OCI-LY3 (cell line): Measurements from ENCODE around the gene PIP4K2C.

Experiments used
- CTCF ChIP-seq: fragments of 200-600, 300-600 bp; sonication (generic); IDR thresholded peaks from 2 replicates; pipeline ENCODE4 v1.5.1; 2014; ENCODE audit warnings: antibody characterized with exemption, low read length, low read depth
- EZH2phosphoT487 ChIP-seq: fragments of 200-600 bp; shearing (Covaris generic); IDR thresholded peaks from 2 replicates; pipeline ENCODE4 v1.6.1; 2018; ENCODE audit warnings: antibody characterized with exemption, mixed run types, low read depth

GRCh38 chr12:57558864-57559263 lies 32.1 kb upstream of the PIP4K2C start:
- TF ChIP-seq CTCF (no peak), EZH2phosphoT487 (no peak)
